ENCODE results near the gene MAGEA1. TPM values are rescaled to one million over a fixed set of nuclear protein-coding genes. Genes with fewer than 3 reads are reported as not detected.

The MAGEA1 gene
- total and polyA plus RNA-seq, 2 donors (not counting 1 experiment from before 2014, with no cell fraction given): not detected

DNA sequence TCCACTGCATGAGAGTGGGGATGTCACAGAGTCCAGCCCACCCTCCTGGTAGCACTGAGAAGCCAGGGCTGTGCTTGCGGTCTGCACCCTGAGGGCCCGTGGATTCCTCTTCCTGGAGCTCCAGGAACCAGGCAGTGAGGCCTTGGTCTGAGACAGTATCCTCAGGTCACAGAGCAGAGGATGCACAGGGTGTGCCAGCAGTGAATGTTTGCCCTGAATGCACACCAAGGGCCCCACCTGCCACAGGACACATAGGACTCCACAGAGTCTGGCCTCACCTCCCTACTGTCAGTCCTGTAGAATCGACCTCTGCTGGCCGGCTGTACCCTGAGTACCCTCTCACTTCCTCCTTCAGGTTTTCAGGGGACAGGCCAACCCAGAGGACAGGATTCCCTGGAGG is 2.7 kb downstream of the MAGEA1 start:
- TF ChIP-seq EZH2 (IDR thresholded peaks at IDR 0.05; ENCODE audit: borderline replicate concordance, insufficient read depth, low read depth, low read length, poor library complexity, severe bottlenecking) (no peak), CTCF (IDR thresholded peaks at IDR 0.05) (no peak)

DNA sequence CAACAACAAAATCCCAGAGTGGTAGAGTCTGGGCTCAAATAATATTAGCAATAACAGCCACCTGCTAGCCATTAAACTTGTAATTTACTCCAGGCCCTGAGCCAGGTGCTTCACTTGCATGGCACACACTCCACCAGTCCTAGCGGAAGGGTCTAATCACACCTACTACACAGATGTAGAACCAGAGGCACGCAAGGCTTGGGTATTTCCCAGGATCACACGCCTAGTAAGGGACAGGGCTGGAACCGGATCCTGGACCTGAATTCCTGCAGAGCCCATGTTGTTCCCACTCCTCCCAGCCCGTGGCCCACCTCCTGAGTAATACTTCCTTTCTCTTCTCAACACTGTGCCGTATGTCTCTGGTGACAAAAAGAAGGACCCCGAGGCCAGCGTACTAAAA is 5.7 kb downstream of the MAGEA1 start:
- Histone ChIP-seq H3K27ac (ENCODE audit: low read length in 2 of 2) (no peak overlapping the region), H3K4me1 (ENCODE audit: control insufficient read depth in 2 of 2, insufficient read depth in 2 of 2, low read length in 2 of 2) (no peaks in the 10 kb centered on the region), H3K36me3 (replicated peaks in 1 of 2; ENCODE audit: control extremely low read depth in 1 of 2, control insufficient read depth in 1 of 2, extremely low read depth in 1 of 2, insufficient read depth in 2 of 2, low read length in 1 of 2) (no peaks in the 10 kb centered on the region), H3K4me3 (ENCODE audit: control extremely low read depth in 1 of 5, extremely low read depth in 1 of 5, insufficient read depth in 1 of 5, low read depth in 2 of 5, low read length in 4 of 5) (no peak overlapping the region), H4K20me1 (ENCODE audit: control insufficient read depth, insufficient read depth, low read length, poor library complexity, severe bottlenecking) (no peaks in the 10 kb centered on the region), H3K9me3 (ENCODE audit: control extremely low read depth in 1 of 3, control insufficient read depth in 2 of 3, insufficient read depth in 1 of 3, low read length in 2 of 3) (no peaks in the 10 kb centered on the region), H3K79me2 (ENCODE audit: control insufficient read depth, insufficient read depth, low read length) (no peaks in the 10 kb centered on the region), H2AFZ (ENCODE audit: insufficient read depth, low read depth, low read length, poor library complexity, severe bottlenecking) (no peak overlapping the region), H3K9ac (ENCODE audit: low read length) (no peak overlapping the region), H3K27me3 (replicated peaks in 1 of 4; ENCODE audit: control extremely low read depth in 1 of 4, control insufficient read depth in 3 of 4, insufficient read depth in 4 of 4, low read length in 3 of 4) (no peaks in the 10 kb centered on the region), H3K4me2 (replicated peaks; ENCODE audit: low read depth, low read length, poor library complexity, severe bottlenecking) (no peak overlapping the region)
- POLR2A ChIA-PET: no interaction called here
- Mint-ChIP-seq H3K9me3 (ENCODE audit: insufficient read depth) (no peaks in the 10 kb centered on the region), H3K27me3 (peaks cover 8% of the 10 kb centered on the region), H3K4me1 (no peaks in the 10 kb centered on the region), H3K27ac (no peak overlapping the region), H3K4me3 (no peak overlapping the region)
- intact Hi-C loops (cut with micrococcal nuclease): no loop called here
- CTCF ChIA-PET: no interaction called here
- no peak for ATAC-seq (ENCODE audit: low read depth)
- DNase-seq: no peak
- TF ChIP-seq EZH2 (IDR thresholded peaks at IDR 0.05; ENCODE audit: borderline replicate concordance, insufficient read depth, low read depth, low read length, poor library complexity, severe bottlenecking) (no peak), CTCF (IDR thresholded peaks at IDR 0.05) (no peak)
- WGBS (ENCODE audit: insufficient coverage): 100% methylated on average over 1 of the region's 8 CpGs

More for the DNA sequence above, 2.7 kb downstream of the MAGEA1 start:
- ChIA-PET POLR2A (no interaction called here), CTCF (no interaction called here)
- H3K27me3 ChIP-seq (replicated peaks in 1 of 4; ENCODE audit: control extremely low read depth in 1 of 4, control insufficient read depth in 3 of 4, insufficient read depth in 4 of 4, low read length in 3 of 4): no peaks in the 10 kb centered on the region
- no peaks in the 10 kb centered on the region for H3K79me2 ChIP-seq (ENCODE audit: control insufficient read depth, insufficient read depth, low read length)
- no peaks in the 10 kb centered on the region for H4K20me1 ChIP-seq (ENCODE audit: control insufficient read depth, insufficient read depth, low read length, poor library complexity, severe bottlenecking)
- ATAC-seq (ENCODE audit: low read depth) (no peak), DNase-seq (no peak)
- 100% methylated on average over 2 of the region's 4 CpGs for WGBS (ENCODE audit: insufficient coverage)
- H3K9me3 ChIP-seq (ENCODE audit: control extremely low read depth in 1 of 3, control insufficient read depth in 2 of 3, insufficient read depth in 1 of 3, low read length in 2 of 3): no peaks in the 10 kb centered on the region
- intact Hi-C loops (cut with micrococcal nuclease): no loop called here
- H3K27ac ChIP-seq (ENCODE audit: low read length in 2 of 2): no peak overlapping the region
- H3K9me3 Mint-ChIP-seq (ENCODE audit: insufficient read depth): no peaks in the 10 kb centered on the region
- H3K9ac ChIP-seq (ENCODE audit: low read length): no peak overlapping the region
- H3K4me3 Mint-ChIP-seq: no peak overlapping the region
- H3K4me1 Mint-ChIP-seq: no peaks in the 10 kb centered on the region
- H3K4me1 ChIP-seq (ENCODE audit: control insufficient read depth in 2 of 2, insufficient read depth in 2 of 2, low read length in 2 of 2): no peaks in the 10 kb centered on the region
- no peak overlapping the region for H3K27ac Mint-ChIP-seq
- H3K4me2 ChIP-seq (replicated peaks; ENCODE audit: low read depth, low read length, poor library complexity, severe bottlenecking): no peak overlapping the region
- H3K4me3 ChIP-seq (ENCODE audit: control extremely low read depth in 1 of 5, extremely low read depth in 1 of 5, insufficient read depth in 1 of 5, low read depth in 2 of 5, low read length in 4 of 5): no peak overlapping the region
- H3K27me3 Mint-ChIP-seq: no peaks in the 10 kb centered on the region
- no peaks in the 10 kb centered on the region for H3K36me3 ChIP-seq (replicated peaks in 1 of 2; ENCODE audit: control extremely low read depth in 1 of 2, control insufficient read depth in 1 of 2, extremely low read depth in 1 of 2, insufficient read depth in 2 of 2, low read length in 1 of 2)
- H2AFZ ChIP-seq (ENCODE audit: insufficient read depth, low read depth, low read length, poor library complexity, severe bottlenecking): no peak overlapping the region

Measured in B cell (primary cell).